PFSK-1 (cell line): ENCODE data around the gene NDST1.

Experiments
- TAF1 ChIP-seq: IDR thresholded peaks from 2 replicates; pipeline ENCODE4 v1.6.1; 2012; ENCODE audit warnings: low read length, control low read depth, borderline replicate concordance; ENCODE audit not compliant: insufficient read depth
- TF ChIP-seq, protein P1 (sequence below), 2 experiments: IDR thresholded peaks; 2 replicates each; pipeline versions ENCODE4 v1.6.1 to v1.8.0; 2011 to 2012; ENCODE audit warnings: low read depth in 2 of 2, low read length in 2 of 2, control low read depth in 1 of 2, inconsistent platforms in 1 of 2, mild to moderate bottlenecking in 1 of 2, moderate library complexity in 1 of 2; ENCODE audit not compliant: insufficient read depth in 1 of 2

DNA sequence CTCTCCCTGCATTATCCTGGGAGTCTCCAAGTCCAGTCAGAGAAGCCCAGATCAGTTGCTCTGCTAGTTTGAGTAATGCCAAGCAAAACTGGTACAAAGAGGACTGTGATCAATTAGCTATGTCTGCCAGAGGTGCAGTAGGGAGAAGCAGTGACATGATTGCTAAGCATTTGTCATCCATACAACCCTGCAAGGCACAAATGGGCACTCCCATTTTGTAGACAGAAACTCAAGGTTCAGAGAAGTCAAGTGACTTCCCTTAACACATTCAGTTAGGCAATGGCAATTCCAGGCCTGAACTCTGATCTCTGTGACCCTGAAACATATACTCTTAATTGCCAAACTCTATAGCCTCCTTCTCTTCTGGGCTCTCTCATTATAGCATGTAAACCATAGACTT is 34.0 kb downstream of the NDST1 start:
- TF ChIP-seq, protein P1, sequence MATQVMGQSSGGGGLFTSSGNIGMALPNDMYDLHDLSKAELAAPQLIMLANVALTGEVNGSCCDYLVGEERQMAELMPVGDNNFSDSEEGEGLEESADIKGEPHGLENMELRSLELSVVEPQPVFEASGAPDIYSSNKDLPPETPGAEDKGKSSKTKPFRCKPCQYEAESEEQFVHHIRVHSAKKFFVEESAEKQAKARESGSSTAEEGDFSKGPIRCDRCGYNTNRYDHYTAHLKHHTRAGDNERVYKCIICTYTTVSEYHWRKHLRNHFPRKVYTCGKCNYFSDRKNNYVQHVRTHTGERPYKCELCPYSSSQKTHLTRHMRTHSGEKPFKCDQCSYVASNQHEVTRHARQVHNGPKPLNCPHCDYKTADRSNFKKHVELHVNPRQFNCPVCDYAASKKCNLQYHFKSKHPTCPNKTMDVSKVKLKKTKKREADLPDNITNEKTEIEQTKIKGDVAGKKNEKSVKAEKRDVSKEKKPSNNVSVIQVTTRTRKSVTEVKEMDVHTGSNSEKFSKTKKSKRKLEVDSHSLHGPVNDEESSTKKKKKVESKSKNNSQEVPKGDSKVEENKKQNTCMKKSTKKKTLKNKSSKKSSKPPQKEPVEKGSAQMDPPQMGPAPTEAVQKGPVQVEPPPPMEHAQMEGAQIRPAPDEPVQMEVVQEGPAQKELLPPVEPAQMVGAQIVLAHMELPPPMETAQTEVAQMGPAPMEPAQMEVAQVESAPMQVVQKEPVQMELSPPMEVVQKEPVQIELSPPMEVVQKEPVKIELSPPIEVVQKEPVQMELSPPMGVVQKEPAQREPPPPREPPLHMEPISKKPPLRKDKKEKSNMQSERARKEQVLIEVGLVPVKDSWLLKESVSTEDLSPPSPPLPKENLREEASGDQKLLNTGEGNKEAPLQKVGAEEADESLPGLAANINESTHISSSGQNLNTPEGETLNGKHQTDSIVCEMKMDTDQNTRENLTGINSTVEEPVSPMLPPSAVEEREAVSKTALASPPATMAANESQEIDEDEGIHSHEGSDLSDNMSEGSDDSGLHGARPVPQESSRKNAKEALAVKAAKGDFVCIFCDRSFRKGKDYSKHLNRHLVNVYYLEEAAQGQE (IDR thresholded peaks at IDR 0.05; ENCODE audit: insufficient read depth in 1 of 2, low read depth in 2 of 2, low read length in 2 of 2): no peak
- TF ChIP-seq TAF1: no peak
